Peyer's patch (tissue), 4 donors: ENCODE data around the gene ANKMY2. TPM values are rescaled to one million over a fixed set of nuclear protein-coding genes. Genes with fewer than 3 reads are reported as not detected.

Experiments
- DNase-seq, 3 donors: peaks; one replicate each; pipeline ENCODE4 v3.0.0-alpha.2; 2017 to 2019
- H3K27ac ChIP-seq, 4 donors: fragments of 200-600 bp; sonication (generic); one replicate each; pipeline ENCODE4 v1.5.1; 2016 to 2019
- H3K27me3 ChIP-seq, 2 donors: fragments of 200-600 bp; sonication (generic); one replicate each; pipeline ENCODE4 v1.5.1; 2019
- H3K36me3 ChIP-seq, 3 donors: fragments of 200-600 bp; sonication (generic); one replicate each; pipeline ENCODE4 v1.5.1; 2016 to 2019
- H3K4me1 ChIP-seq, 4 donors: fragments of 200-600 bp; sonication (generic); one replicate each; pipeline ENCODE4 v1.5.1; 2016 to 2019
- H3K4me3 ChIP-seq, 4 donors: fragments of 200-600 bp; sonication (generic); 1 replicate in 3 of 4; 2 replicates in 1 of 4; pipeline ENCODE4 v1.5.1; 2016 to 2019; ENCODE audit warnings: mild to moderate bottlenecking in 1 of 4
- H3K9me3 ChIP-seq, 4 donors: fragments of 200-600 bp; sonication (generic); one replicate each; pipeline ENCODE4 v1.5.1; 2016 to 2019; ENCODE audit warnings: mild to moderate bottlenecking in 1 of 4
- POLR2A ChIP-seq, 2 donors: fragments of 450-650 bp; IDR thresholded peaks; one replicate each; pipeline ENCODE4 v1.5.1; 2017; ENCODE audit warnings: antibody characterized with exemption in 2 of 2, mild to moderate bottlenecking in 2 of 2, moderate library complexity in 2 of 2
- total RNA-seq, 4 donors: library from RNA; depleted of rRNA; stranded (reverse); fragments of >200 nt; gene quantifications; one replicate each; pipeline ENCODE4 v1.1.0, GENCODE V29; 2016
- TF ChIP-seq, protein P1 (sequence below), 6 experiments: fragments of 450-650 bp in 4 of 6; fragments of 200-600 bp in 2 of 6; sonication (generic) in 1 of 6; IDR thresholded peaks; one replicate each; pipeline ENCODE4 v1.5.1; 2017 to 2019; ENCODE audit warnings: antibody characterized with exemption in 6 of 6, mild to moderate bottlenecking in 3 of 6, moderate library complexity in 1 of 6

ANKMY2 gene
- total RNA-seq, 4 donors from 2014 or later: 19.3 to 21.5 (median 20.5) TPM

DNA sequence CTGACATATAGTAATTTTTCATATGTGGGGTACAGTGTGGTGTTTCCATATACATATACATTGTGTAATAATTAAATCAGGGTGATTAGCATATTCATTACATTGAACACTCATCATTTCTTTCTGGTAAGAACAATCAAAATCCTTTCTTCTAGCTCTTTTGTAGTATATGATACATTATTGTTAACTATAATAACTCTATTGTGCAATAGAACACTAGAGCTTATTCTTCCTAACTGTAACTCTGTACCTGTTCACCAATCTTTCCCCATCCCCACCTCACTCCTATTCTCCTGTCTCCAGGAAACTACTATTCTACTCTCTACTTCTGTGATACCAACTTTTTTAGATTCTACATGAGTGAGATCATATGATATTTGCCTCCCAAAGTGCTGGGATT, 9.8 kb upstream of the ANKMY2 start:
- H3K4me1 ChIP-seq: peaks cover 0 to under 1% (median 0%) of the 10 kb centered on the region in 4 donors
- DNase-seq: no peak

DNA sequence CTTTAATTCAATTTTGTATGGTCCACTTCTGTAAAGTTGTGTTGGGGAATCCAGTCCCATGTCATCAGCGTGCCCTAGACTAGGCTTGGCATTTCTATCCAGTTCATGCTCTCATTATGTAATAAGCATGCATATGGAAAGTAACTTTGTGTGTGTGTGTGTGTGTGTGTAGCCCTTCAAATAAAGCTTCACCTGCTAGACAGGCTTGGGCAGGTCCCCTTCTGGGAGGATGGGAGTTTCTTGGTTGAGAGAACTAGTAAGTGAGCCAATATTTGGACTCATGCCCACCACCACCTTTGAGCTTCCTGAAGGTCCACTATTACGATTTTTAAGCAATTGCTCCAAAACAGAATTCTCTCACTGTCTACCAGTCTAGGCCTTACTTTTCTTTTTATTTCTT, 7.3 kb upstream of the ANKMY2 start:
- Histone ChIP-seq H3K27me3 (no peaks in the 10 kb centered on the region), H3K4me1 (peaks cover 0 to 10% (median 4%) of the 10 kb centered on the region in 4 donors)
- no peak for DNase-seq

More for the DNA sequence above, 9.8 kb upstream of the ANKMY2 start:
- TF ChIP-seq POLR2A (IDR thresholded peaks at IDR 0.05): no peak
- TF ChIP-seq, protein P1, sequence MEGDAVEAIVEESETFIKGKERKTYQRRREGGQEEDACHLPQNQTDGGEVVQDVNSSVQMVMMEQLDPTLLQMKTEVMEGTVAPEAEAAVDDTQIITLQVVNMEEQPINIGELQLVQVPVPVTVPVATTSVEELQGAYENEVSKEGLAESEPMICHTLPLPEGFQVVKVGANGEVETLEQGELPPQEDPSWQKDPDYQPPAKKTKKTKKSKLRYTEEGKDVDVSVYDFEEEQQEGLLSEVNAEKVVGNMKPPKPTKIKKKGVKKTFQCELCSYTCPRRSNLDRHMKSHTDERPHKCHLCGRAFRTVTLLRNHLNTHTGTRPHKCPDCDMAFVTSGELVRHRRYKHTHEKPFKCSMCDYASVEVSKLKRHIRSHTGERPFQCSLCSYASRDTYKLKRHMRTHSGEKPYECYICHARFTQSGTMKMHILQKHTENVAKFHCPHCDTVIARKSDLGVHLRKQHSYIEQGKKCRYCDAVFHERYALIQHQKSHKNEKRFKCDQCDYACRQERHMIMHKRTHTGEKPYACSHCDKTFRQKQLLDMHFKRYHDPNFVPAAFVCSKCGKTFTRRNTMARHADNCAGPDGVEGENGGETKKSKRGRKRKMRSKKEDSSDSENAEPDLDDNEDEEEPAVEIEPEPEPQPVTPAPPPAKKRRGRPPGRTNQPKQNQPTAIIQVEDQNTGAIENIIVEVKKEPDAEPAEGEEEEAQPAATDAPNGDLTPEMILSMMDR (IDR thresholded peaks at IDR 0.05): no peak
- Histone ChIP-seq H3K27me3 (no peaks in the 10 kb centered on the region), H3K27ac (no peak overlapping the region), H3K9me3 (no peaks in the 10 kb centered on the region), H3K4me3 (no peak overlapping the region), H3K36me3 (no peaks in the 10 kb centered on the region)

DNA sequence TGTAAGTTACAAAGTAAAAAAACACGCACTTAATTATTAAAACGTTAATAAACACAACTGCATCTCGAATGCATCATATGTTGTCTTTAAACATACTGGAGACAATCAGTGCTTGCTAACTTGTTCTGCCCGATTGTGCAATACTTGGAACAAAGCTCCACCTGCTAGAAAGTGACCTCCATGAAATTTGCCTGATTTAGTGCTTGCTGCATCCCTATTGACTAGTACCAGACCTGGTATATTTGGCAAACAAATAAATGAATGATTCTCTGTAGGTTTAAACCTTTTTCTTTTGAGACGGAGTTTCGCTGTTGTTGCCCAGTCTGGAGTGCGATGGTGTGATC, 6.7 kb upstream of the ANKMY2 start:
- Histone ChIP-seq H3K36me3 (no peaks in the 10 kb centered on the region), H3K27me3 (no peaks in the 10 kb centered on the region), H3K27ac (no peak overlapping the region), H3K4me3 (no peak overlapping the region), H3K9me3 (no peaks in the 10 kb centered on the region), H3K4me1 (peaks cover 0 to 16% (median 7%) of the 10 kb centered on the region in 4 donors)
- TF ChIP-seq, protein P1 (IDR thresholded peaks at IDR 0.05): no peak
- TF ChIP-seq POLR2A (IDR thresholded peaks at IDR 0.05): no peak
- no peak for DNase-seq

More for the DNA sequence above, 7.3 kb upstream of the ANKMY2 start:
- Histone ChIP-seq H3K9me3 (no peaks in the 10 kb centered on the region), H3K36me3 (no peaks in the 10 kb centered on the region), H3K4me3 (no peak overlapping the region), H3K27ac (no peak overlapping the region)
- no peak for TF ChIP-seq POLR2A (IDR thresholded peaks at IDR 0.05)
- TF ChIP-seq, protein P1 (IDR thresholded peaks at IDR 0.05): no peak

DNA sequence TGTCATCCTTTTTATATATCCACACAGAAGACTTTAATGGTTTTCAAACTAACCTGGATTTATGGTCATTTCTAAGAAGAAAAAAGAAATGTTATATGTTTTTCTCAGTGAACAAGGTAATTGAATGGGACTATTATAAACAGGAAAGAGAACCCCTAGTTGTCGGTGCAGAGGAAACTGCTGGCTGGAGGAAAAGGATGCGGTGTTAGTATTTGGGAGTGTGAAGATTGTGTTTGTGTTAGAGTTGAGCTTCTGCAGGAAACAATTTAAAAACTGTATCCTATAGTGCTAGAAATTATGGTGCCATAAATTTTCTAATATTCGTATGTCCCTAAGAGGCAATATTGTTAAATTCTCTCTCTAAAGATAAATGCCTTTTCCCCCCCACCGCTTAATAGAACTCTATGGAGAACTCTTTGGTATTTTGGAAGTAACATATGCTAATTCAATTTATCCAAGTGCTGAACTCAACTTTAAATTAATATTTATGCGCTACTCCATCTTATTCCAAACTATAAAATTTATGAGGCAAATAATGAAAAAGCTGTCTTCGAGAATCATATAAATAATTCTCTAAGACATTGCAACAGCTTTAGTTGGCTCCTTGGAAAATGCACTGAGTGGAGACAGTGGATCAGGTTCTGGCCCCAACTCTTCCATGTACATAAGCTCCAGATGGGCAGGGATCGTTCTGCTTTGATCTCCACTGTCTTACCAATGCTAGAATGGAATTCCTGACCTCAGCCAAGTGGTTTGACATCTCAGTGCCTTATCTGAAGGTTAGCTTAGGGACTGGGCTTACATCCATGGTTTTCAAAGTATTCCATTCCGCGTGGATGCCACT, 6.1 kb upstream of the ANKMY2 start:
- Histone ChIP-seq H3K9me3 (no peaks in the 10 kb centered on the region), H3K36me3 (no peaks in the 10 kb centered on the region), H3K4me1 (peaks cover 0 to 21% (median 10%) of the 10 kb centered on the region in 4 donors), H3K4me3 (no peak overlapping the region), H3K27me3 (no peaks in the 10 kb centered on the region), H3K27ac (no peak overlapping the region)
- no peak for DNase-seq
- TF ChIP-seq, protein P1 (IDR thresholded peaks at IDR 0.05): no peak
- no peak for TF ChIP-seq POLR2A (IDR thresholded peaks at IDR 0.05)

DNA sequence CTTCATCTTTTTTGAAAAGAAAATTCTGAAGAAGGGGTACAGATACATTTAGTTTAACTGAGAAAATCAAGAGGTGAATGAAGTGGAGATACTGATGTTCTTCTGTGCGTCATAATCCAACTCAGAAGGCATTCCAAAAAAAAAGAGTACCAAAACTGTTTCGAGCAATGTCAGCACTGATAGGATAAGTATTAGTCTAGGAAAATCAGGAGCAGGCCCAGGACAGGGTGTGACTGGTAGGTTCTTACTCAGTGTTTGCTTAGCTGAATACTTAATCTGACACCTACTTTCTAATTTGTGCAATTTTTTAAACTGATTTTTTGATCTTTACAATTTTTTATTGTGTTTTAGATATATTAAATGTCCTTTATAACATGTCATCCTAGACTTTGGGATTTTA, 4.7 kb upstream of the ANKMY2 start:
- Histone ChIP-seq H3K4me3 (no peak overlapping the region), H3K36me3 (no peaks in the 10 kb centered on the region), H3K27ac (no peak overlapping the region), H3K4me1 (peaks cover 0 to 21% (median 10%) of the 10 kb centered on the region in 4 donors), H3K27me3 (no peaks in the 10 kb centered on the region), H3K9me3 (no peaks in the 10 kb centered on the region)
- DNase-seq: no peak
- TF ChIP-seq, protein P1 (IDR thresholded peaks at IDR 0.05): no peak
- TF ChIP-seq POLR2A (IDR thresholded peaks at IDR 0.05): no peak
